ENCODE results near the gene ZSCAN23. TPM values are rescaled to one million over a fixed set of nuclear protein-coding genes. Genes with fewer than 3 reads are reported as not detected.
A peak's percentile ranks its signal among the peaks of the same experiment; 100 is the strongest.

The ZSCAN23 gene
- total and polyA plus RNA-seq, 9 of the 15 experiments (the other 6 are each of a cell fraction or from before 2014, with no cell fraction given), result 0.05 to 0.29 (median 0.21) TPM; not detected in 1

GRCh38 chr6:28474441-28475219, 31.3 kb upstream of the ZSCAN23 start (continued):
- TF ChIP-seq, protein P1, sequence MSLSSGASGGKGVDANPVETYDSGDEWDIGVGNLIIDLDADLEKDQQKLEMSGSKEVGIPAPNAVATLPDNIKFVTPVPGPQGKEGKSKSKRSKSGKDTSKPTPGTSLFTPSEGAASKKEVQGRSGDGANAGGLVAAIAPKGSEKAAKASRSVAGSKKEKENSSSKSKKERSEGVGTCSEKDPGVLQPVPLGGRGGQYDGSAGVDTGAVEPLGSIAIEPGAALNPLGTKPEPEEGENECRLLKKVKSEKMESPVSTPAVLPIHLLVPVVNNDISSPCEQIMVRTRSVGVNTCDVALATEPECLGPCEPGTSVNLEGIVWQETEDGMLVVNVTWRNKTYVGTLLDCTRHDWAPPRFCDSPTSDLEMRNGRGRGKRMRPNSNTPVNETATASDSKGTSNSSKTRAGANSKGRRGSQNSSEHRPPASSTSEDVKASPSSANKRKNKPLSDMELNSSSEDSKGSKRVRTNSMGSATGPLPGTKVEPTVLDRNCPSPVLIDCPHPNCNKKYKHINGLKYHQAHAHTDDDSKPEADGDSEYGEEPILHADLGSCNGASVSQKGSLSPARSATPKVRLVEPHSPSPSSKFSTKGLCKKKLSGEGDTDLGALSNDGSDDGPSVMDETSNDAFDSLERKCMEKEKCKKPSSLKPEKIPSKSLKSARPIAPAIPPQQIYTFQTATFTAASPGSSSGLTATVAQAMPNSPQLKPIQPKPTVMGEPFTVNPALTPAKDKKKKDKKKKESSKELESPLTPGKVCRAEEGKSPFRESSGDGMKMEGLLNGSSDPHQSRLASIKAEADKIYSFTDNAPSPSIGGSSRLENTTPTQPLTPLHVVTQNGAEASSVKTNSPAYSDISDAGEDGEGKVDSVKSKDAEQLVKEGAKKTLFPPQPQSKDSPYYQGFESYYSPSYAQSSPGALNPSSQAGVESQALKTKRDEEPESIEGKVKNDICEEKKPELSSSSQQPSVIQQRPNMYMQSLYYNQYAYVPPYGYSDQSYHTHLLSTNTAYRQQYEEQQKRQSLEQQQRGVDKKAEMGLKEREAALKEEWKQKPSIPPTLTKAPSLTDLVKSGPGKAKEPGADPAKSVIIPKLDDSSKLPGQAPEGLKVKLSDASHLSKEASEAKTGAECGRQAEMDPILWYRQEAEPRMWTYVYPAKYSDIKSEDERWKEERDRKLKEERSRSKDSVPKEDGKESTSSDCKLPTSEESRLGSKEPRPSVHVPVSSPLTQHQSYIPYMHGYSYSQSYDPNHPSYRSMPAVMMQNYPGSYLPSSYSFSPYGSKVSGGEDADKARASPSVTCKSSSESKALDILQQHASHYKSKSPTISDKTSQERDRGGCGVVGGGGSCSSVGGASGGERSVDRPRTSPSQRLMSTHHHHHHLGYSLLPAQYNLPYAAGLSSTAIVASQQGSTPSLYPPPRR (CRISPR knock-in tag; IDR thresholded peaks at IDR 0.05; ENCODE audit: borderline replicate concordance), result no peak
- no peak for TF ChIP-seq CREB1 (IDR thresholded peaks at IDR 0.05)
- peak; percentile 37; the same call in 1 of the 2 replicates for TF ChIP-seq CREB1 (CRISPR knock-in tag; IDR thresholded peaks at IDR 0.05)
- TF ChIP-seq CHD2 (IDR thresholded peaks at IDR 0.05; ENCODE audit: low read depth, low read length), result peak; percentile 53; the same call in 1 of the 2 replicates
- TF ChIP-seq DPF2 (IDR thresholded peaks at IDR 0.05), result peak; percentile 40; the same call in 1 of the 2 replicates
- TF ChIP-seq SP2 (IDR thresholded peaks at IDR 0.05; ENCODE audit: extremely low read depth, low read depth, low read length, poor library complexity, severe bottlenecking), result no peak
- TF ChIP-seq HMGN3 (IDR thresholded peaks at IDR 0.05; ENCODE audit: borderline replicate concordance, extremely low read depth, insufficient read length, low read depth, low read length), result no peak
- TF ChIP-seq, protein P2, sequence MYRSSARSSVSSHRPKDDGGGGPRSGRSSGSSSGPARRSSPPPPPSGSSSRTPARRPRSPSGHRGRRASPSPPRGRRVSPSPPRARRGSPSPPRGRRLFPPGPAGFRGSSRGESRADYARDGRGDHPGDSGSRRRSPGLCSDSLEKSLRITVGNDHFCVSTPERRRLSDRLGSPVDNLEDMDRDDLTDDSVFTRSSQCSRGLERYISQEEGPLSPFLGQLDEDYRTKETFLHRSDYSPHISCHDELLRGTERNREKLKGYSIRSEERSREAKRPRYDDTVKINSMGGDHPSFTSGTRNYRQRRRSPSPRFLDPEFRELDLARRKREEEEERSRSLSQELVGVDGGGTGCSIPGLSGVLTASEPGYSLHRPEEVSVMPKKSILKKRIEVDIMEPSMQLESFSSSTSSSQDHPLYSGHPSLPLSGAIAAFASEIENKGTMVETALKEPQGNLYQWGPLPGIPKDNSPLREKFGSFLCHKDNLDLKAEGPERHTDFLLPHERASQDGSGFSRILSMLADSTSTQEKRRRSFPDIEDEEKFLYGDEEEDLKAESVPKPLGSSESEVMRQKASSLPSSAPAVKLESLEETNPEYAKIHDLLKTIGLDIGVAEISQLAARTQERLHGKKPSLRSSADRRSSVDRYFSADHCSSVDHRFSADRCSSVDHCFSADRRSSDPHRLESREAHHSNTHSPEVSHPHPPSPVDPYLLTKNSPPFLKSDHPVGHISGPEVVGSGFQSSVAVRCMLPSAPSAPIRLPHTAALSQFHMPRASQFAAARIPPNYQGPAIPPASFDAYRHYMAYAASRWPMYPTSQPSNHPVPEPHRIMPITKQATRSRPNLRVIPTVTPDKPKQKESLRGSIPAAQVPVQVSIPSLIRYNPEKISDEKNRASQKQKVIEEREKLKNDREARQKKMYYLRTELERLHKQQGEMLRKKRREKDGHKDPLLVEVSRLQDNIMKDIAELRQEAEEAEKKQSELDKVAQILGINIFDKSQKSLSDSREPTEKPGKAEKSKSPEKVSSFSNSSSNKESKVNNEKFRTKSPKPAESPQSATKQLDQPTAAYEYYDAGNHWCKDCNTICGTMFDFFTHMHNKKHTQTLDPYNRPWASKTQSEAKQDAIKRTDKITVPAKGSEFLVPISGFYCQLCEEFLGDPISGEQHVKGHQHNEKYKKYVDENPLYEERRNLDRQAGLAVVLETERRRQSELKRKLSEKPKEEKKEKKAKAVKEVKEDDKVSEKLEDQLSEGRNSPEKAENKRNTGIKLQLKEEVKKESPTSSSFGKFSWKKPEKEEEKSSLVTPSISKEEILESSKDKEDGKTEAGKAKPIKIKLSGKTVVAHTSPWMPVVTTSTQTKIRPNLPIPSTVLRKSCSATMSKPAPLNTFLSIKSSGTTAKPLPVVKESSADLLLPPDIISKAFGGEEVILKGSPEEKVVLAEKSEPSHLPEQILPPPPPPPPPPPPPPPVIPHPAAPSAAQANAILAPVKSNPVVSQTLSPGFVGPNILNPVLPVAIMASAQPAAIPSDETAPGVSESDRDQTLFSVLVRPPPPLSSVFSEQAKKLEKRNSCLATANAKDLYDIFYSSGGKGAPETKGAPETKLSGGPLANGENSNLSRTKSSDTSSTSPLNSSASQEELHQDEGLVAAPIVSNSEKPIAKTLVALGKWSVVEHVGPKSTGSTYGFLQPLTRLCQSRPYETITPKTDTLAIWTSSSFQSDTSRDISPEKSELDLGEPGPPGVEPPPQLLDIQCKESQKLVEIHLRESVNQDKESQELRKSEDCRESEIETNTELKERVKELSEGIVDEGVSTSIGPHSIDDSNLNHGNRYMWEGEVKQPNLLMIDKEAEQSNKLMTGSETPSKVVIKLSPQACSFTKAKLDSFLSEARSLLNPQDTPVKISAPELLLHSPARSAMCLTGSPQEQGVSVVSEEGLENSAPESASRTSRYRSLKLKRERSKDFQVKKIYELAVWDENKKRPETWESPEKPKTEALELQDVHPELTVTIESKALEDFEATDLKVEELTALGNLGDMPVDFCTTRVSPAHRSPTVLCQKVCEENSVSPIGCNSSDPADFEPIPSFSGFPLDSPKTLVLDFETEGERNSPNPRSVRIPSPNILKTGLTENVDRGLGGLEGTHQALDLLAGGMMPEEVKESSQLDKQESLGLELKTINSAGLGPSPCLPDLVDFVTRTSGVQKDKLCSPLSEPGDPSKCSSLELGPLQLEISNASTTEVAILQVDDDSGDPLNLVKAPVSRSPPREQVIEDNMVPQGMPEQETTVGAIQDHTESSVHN (IDR thresholded peaks at IDR 0.05; ENCODE audit: borderline replicate concordance in 1 of 2, low read depth in 1 of 2), result no peak
- no peak for TF ChIP-seq ETS2 (tag; IDR thresholded peaks at IDR 0.05; ENCODE audit: borderline replicate concordance, poor library complexity, severe bottlenecking)
- TF ChIP-seq PML (IDR thresholded peaks at IDR 0.05; ENCODE audit: low read length), result peak; percentile 42; the same call in 1 of the 2 replicates
- no peak for TF ChIP-seq SMAD1 (IDR thresholded peaks at IDR 0.05; ENCODE audit: low read depth, low read length, partially characterized antibody)
- no peak for TF ChIP-seq ZNF175 (CRISPR knock-in tag; IDR thresholded peaks at IDR 0.05; ENCODE audit: low read depth)
- TF ChIP-seq L3MBTL2 (IDR thresholded peaks at IDR 0.05), result peak; percentile 57
- peak; percentile 13; the same call in 1 of the 2 replicates for TF ChIP-seq TAL1 (IDR thresholded peaks at IDR 0.05)
